Cardiac fibroblast (primary cell): ENCODE measurements around the gene SC5D.

ENCODE experiments used
- DNase-seq, 2 donors: peaks; one replicate each; pipeline versions ENCODE4 v3.0.0 to v3.0.0-alpha.2; 2010; ENCODE audit warnings: low read depth in 2 of 2
- H3K4me3 ChIP-seq, 2 donors: replicated peaks in 1 of 2; 1 replicate in 1 of 2; 2 replicates in 1 of 2; pipeline ENCODE4 v1.5.1; 2011; ENCODE audit warnings: low read depth in 2 of 2, low read length in 2 of 2, mild to moderate bottlenecking in 2 of 2, moderate library complexity in 1 of 2
- TF ChIP-seq, protein P1 (sequence below): IDR thresholded peaks from one replicate; pipeline ENCODE4 v1.5.1; 2011; ENCODE audit warnings: low read depth, mild to moderate bottlenecking, low read length, inconsistent platforms

Gene SC5D

GRCh38 chr11:121268581-121268980 is 24.0 kb upstream of the SC5D start:
- TF ChIP-seq, protein P1, sequence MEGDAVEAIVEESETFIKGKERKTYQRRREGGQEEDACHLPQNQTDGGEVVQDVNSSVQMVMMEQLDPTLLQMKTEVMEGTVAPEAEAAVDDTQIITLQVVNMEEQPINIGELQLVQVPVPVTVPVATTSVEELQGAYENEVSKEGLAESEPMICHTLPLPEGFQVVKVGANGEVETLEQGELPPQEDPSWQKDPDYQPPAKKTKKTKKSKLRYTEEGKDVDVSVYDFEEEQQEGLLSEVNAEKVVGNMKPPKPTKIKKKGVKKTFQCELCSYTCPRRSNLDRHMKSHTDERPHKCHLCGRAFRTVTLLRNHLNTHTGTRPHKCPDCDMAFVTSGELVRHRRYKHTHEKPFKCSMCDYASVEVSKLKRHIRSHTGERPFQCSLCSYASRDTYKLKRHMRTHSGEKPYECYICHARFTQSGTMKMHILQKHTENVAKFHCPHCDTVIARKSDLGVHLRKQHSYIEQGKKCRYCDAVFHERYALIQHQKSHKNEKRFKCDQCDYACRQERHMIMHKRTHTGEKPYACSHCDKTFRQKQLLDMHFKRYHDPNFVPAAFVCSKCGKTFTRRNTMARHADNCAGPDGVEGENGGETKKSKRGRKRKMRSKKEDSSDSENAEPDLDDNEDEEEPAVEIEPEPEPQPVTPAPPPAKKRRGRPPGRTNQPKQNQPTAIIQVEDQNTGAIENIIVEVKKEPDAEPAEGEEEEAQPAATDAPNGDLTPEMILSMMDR, result no peak
- DNase-seq, result no peak

GRCh38 chr11:121270001-121270678 is 22.4 kb upstream of the SC5D start:
- no peak overlapping the region for H3K4me3 ChIP-seq
- TF ChIP-seq, protein P1, result no peak
- DNase-seq, result no peak

More at GRCh38 chr11:121268581-121268980, 24.0 kb upstream of the SC5D start:
- H3K4me3 ChIP-seq, result no peak overlapping the region

DNA sequence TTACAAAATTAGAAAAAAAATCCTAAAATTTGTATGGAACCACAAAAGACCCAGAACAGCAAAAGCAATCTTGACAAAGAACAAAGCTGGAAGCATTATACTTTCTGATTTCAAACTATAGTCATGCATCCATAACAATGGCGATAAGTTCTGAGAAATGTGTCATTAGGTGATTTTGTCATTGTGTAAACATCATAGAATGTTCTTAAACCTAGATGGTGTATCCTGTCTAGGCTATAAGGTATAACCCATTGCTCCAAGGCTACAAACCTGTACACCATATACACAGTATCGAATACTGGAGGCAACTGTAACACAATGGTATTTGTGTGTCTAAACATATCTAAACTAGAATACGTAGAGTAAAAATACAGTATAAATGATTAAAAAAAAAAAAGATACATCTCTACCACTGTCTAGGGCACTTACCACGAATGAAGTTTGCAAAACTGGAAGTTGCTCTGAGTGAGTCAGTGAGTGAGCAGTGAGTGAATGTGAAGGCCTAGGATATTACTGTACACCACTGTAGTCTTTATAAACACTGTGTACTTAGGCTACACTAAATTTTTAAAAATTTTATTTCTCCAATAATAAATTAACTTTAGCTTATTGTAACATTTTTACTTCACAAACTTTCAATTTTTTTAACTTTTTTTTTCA is 18.1 kb upstream of the SC5D start:
- TF ChIP-seq, protein P1, result no peak
- DNase-seq, result no peak
- no peak overlapping the region for H3K4me3 ChIP-seq

DNA sequence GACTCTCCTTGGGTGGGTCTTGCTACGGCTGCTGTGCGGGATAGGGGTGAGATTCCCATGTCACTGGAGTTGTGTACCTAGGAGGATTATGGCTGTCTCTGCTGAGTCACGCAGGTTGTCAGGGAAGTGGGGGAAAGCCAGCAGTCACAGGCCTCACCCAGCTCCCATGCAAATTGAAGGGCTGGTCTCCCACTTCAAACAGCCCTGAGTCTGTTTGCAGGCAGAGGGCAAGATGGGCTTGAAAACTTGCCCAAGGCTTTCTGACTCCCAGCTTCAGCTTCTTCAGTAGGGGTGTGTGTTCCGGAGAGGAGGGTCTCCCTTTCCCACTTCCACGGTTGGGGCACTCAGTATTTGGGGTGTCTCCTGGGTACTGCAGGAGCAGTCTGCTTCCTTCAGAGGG is 10.9 kb upstream of the SC5D start:
- no peak overlapping the region for H3K4me3 ChIP-seq
- no peak for DNase-seq
- TF ChIP-seq, protein P1, result no peak

- H3K4me3 ChIP-seq, result no peak overlapping the region
- TF ChIP-seq, protein P1, result no peak
- DNase-seq, result no peak
Observed at GRCh38 chr11:121282386-121282785, 10.2 kb upstream of the SC5D start.

GRCh38 chr11:121282886-121283502 is 9.6 kb upstream of the SC5D start:
- TF ChIP-seq, protein P1, result no peak
- no peak for DNase-seq
- no peak overlapping the region for H3K4me3 ChIP-seq
